ENCODE data around the gene ZNF181.

The ZNF181 gene

DNA sequence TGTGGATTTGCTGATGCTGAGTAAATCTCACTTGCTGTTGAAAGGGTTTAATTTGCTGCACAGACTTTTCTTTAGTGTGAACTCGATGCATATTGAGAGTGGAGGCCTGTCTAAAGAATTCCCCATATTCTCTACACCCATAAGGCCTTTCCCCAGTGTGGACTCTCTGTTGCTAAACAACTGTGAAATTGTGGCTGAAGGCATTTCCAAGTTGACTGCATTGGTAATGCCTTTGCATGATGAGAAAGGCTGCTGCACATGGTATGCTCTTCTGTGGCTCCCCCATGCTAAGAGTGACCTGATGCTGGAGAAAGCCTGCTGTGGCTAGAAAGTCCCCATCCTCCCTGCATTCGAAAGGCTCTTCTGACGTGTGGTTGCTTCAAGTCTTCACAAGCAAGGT is 45.6 kb downstream of the ZNF181 start:
- no peak overlapping the region for H3K4me3 Mint-ChIP-seq
- peaks cover 3% of the 10 kb centered on the region for H3K27me3 Mint-ChIP-seq (ENCODE audit: low read depth)
- H3K9me3 Mint-ChIP-seq, result peaks cover 8% of the 10 kb centered on the region
- H3K4me1 Mint-ChIP-seq, result no peaks in the 10 kb centered on the region
- H3K36me3 Mint-ChIP-seq (ENCODE audit: low read depth), result no peaks in the 10 kb centered on the region
- no peak overlapping the region for H3K27ac Mint-ChIP-seq
- TF ChIP-seq, protein P1, sequence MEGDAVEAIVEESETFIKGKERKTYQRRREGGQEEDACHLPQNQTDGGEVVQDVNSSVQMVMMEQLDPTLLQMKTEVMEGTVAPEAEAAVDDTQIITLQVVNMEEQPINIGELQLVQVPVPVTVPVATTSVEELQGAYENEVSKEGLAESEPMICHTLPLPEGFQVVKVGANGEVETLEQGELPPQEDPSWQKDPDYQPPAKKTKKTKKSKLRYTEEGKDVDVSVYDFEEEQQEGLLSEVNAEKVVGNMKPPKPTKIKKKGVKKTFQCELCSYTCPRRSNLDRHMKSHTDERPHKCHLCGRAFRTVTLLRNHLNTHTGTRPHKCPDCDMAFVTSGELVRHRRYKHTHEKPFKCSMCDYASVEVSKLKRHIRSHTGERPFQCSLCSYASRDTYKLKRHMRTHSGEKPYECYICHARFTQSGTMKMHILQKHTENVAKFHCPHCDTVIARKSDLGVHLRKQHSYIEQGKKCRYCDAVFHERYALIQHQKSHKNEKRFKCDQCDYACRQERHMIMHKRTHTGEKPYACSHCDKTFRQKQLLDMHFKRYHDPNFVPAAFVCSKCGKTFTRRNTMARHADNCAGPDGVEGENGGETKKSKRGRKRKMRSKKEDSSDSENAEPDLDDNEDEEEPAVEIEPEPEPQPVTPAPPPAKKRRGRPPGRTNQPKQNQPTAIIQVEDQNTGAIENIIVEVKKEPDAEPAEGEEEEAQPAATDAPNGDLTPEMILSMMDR (IDR thresholded peaks at IDR 0.05; ENCODE audit: unreplicated experiment in 3 of 3), result no peak

DNA sequence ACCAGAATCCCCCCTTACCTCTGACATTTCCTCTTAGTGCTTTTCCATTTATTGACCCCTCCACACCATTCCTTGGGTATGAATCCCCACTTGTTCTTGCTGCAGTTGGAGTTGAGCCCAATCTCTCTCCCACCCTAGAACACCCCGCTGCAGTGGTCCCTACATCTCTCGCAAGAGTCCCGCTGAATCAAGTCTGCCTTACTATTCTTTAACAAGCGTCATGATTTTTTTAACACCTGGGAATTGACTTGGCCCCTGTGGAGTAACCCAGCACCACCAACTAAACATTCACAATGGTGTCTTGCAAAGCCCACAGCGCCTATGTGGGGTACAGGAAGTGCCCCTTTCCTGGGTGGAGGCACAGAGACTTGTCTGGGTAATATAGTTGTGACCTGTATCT is 52.2 kb downstream of the ZNF181 start:
- Mint-ChIP-seq H3K4me1 (no peaks in the 10 kb centered on the region), H3K4me3 (no peak overlapping the region), H3K27ac (no peak overlapping the region), H3K36me3 (ENCODE audit: low read depth) (no peaks in the 10 kb centered on the region), H3K27me3 (ENCODE audit: low read depth) (peaks cover 3% of the 10 kb centered on the region), H3K9me3 (peaks cover 12% of the 10 kb centered on the region)
- TF ChIP-seq, protein P1 (IDR thresholded peaks at IDR 0.05; ENCODE audit: unreplicated experiment in 3 of 3), result no peak

DNA sequence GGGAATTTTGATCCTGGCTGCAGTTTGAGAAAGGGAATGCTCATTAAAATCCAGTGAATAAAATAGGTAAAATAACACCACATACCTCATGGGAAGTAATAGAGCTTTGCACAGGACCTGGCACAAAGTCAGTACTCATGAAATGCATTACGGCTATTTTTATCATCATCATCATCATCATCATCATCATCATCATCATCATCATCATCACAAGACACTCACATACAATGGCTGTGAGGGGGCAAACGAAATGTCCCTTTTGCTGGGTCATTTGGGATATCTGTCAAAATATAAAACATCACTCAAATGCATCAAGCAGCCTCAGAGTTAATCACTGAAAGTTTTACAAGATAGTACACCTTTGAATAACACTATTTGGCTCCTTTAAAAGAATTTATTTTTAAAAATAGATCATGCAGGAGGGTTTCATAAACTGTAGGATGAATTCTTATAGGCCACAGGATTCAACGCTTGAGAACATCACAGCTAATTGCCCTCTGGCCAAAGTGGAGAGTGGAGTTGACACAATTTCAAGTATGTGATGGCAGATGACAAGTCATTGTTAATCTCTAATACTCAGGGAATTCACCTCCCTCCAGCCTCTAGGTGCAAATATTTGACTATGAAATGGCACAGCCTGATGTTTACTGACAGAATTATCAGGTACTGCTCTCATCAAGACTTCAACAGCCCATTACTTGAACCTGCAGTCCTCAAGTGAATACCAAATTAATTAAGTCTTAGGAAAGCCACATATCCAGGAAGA is 53.2 kb downstream of the ZNF181 start:
- H3K27me3 Mint-ChIP-seq (ENCODE audit: low read depth), result peaks cover 6% of the 10 kb centered on the region
- TF ChIP-seq, protein P1 (IDR thresholded peaks at IDR 0.05; ENCODE audit: unreplicated experiment in 3 of 3), result no peak
- no peaks in the 10 kb centered on the region for H3K36me3 Mint-ChIP-seq (ENCODE audit: low read depth)
- H3K4me3 Mint-ChIP-seq, result no peak overlapping the region
- H3K9me3 Mint-ChIP-seq, result peaks cover 12% of the 10 kb centered on the region
- no peaks in the 10 kb centered on the region for H3K4me1 Mint-ChIP-seq
- no peak overlapping the region for H3K27ac Mint-ChIP-seq

DNA sequence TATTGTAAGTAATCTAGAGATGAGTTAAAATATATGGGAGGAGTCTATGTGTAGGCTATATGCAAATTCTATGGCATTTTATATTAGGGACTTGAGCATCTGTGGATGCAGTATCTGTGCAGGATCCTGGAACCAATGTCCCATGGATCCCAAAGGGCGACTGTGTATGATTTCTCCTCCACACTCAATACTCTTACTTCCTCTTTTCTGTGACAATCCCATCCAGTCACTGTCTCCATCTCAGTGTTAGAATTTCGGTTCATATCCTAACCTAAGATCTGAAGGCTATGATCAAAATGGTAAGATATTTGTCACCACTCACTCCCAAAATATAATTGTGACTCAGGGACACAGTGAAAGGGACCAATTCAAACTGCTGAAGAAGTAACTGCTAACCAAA is 54.0 kb downstream of the ZNF181 start:
- Mint-ChIP-seq H3K4me3 (no peak overlapping the region), H3K9me3 (peaks cover 12% of the 10 kb centered on the region), H3K36me3 (ENCODE audit: low read depth) (no peaks in the 10 kb centered on the region), H3K27me3 (ENCODE audit: low read depth) (peaks cover 6% of the 10 kb centered on the region), H3K27ac (no peak overlapping the region), H3K4me1 (no peaks in the 10 kb centered on the region)
- TF ChIP-seq, protein P1 (IDR thresholded peaks at IDR 0.05; ENCODE audit: unreplicated experiment in 3 of 3), result no peak

DNA sequence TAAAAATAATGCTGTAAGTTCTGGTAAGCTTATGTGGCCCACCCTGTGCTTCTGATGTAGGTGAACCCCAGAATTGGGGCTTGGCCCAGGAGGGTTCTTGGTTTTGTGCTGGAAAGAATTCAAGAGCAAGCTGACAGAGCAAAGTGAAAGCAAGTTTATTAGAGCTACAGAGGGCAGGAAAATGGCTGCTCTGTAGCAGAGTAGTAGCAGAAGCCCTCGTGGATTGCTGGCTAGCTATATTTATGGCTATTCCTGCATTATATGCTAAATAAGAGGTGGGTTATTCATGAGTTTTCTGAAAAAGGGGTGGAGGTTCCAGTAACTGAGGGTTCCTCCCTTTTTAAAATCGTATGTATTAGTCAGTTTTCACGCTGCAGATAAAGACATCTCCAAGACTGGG is 59.5 kb downstream of the ZNF181 start:
- Mint-ChIP-seq H3K36me3 (ENCODE audit: low read depth) (no peaks in the 10 kb centered on the region), H3K4me1 (no peaks in the 10 kb centered on the region), H3K27me3 (ENCODE audit: low read depth) (peaks cover 3% of the 10 kb centered on the region), H3K4me3 (no peak overlapping the region), H3K27ac (no peak overlapping the region), H3K9me3 (peaks cover 3% of the 10 kb centered on the region)
- TF ChIP-seq, protein P1 (IDR thresholded peaks at IDR 0.05; ENCODE audit: unreplicated experiment in 3 of 3), result no peak
